Endothelial cell of umbilical vein (primary cell): ENCODE measurements around the gene WDFY3. TPM values are rescaled to one million over a fixed set of nuclear protein-coding genes. Genes with fewer than 3 reads are reported as not detected.

Experiments used
- BruUV-seq: library from RNA; stranded (reverse); fragments of 400-500 nt; replicated peaks from 2 replicates; lab custom pipeline; 2021; lab: Mats Ljungman, UMichigan
- CTCF ChIA-PET: fragments of 300-600, 350-600 bp; sonication (Branson Sonifier 250); formaldehyde crosslinking; loops from one replicate; lab custom pipeline; 2021; ENCODE audit warnings: antibody characterized with exemption, inconsistent platforms; lab: Charles Lee
- POLR2A ChIA-PET: fragments of 300-600, 350-600 bp; sonication (Branson Sonifier 250); formaldehyde crosslinking; loops from one replicate; lab custom pipeline; 2021; ENCODE audit warnings: antibody characterized with exemption, inconsistent platforms; lab: Charles Lee
- DNase-seq: peaks from one replicate; pipeline ENCODE4 v3.0.0-alpha.2; 2011; ENCODE audit warnings: low read depth, low spot score
- FAIRE-seq: peaks from 2 replicates; lab custom pipeline; 2011; peaks lifted over from hg19 to GRCh38; lab: Jason Lieb, UNC
- H2AFZ ChIP-seq: 2 replicates; pipeline ENCODE4 v1.6.0; 2012; ENCODE audit warnings: low read depth, low read length, control low read depth, inconsistent platforms
- H3K27ac ChIP-seq: 2 replicates; pipeline ENCODE4 v1.5.1; 2011; ENCODE audit warnings: low read depth, mild to moderate bottlenecking, control low read depth, low read length, moderate library complexity; ENCODE audit not compliant: insufficient read depth
- H3K27me3 ChIP-seq, 2 experiments: 2 replicates each; pipeline versions ENCODE4 v1.6.0 to v1.6.1; 2011; ENCODE audit warnings: low read length in 2 of 2, mixed read lengths in 1 of 2; ENCODE audit not compliant: control insufficient read depth in 2 of 2, insufficient read depth in 2 of 2
- H3K36me3 ChIP-seq, 2 experiments: 2 replicates in 1 of 2; 3 replicates in 1 of 2; pipeline ENCODE4 v1.5.1; 2011; ENCODE audit warnings: low read length in 2 of 2, mild to moderate bottlenecking in 1 of 2, moderate library complexity in 1 of 2; ENCODE audit not compliant: control insufficient read depth in 2 of 2, insufficient read depth in 2 of 2; ENCODE audit errors: extremely low read depth in 1 of 2
- H3K4me1 ChIP-seq: 3 replicates; pipeline ENCODE4 v1.5.1; 2011; ENCODE audit warnings: mild to moderate bottlenecking, low read length; ENCODE audit not compliant: control insufficient read depth, insufficient read depth; ENCODE audit errors: extremely low read depth
- H3K4me2 ChIP-seq: 2 replicates; pipeline ENCODE4 v1.6.1; 2011; ENCODE audit warnings: low read length, control low read depth, mixed read lengths; ENCODE audit not compliant: insufficient read depth
- H3K4me3 ChIP-seq, 3 experiments: fragments of 200-600 bp in 1 of 3; sonication (generic), shearing (Covaris generic) in 1 of 3; replicated peaks in 1 of 3; 2 replicates each; pipeline ENCODE4 v1.5.1; 2011 to 2016; ENCODE audit warnings: control low read depth in 3 of 3, low read length in 3 of 3, mild to moderate bottlenecking in 2 of 3, inconsistent platforms in 1 of 3, low read depth in 1 of 3, moderate library complexity in 1 of 3; ENCODE audit not compliant: insufficient read depth in 1 of 3
- H3K79me2 ChIP-seq: 2 replicates; pipeline ENCODE4 v1.6.0; 2012; ENCODE audit warnings: low read length, inconsistent platforms; ENCODE audit not compliant: control insufficient read depth, insufficient read depth
- H3K9ac ChIP-seq: replicated peaks from 2 replicates; pipeline ENCODE3; 2011; ENCODE audit warnings: low read length, control low read depth; ENCODE audit not compliant: insufficient read depth; ENCODE audit errors: extremely low read depth
- H3K9me1 ChIP-seq: replicated peaks from 3 replicates; pipeline ENCODE4 v1.6.0; 2011; ENCODE audit warnings: mild to moderate bottlenecking, low read length; ENCODE audit not compliant: control insufficient read depth, insufficient read depth; ENCODE audit errors: extremely low read depth
- H3K9me3 ChIP-seq: replicated peaks from 2 replicates; pipeline ENCODE4 v1.5.1; 2012; ENCODE audit warnings: low read length, inconsistent platforms; ENCODE audit not compliant: control insufficient read depth, insufficient read depth
- H4K20me1 ChIP-seq: replicated peaks from 2 replicates; pipeline ENCODE3; 2011; ENCODE audit warnings: mild to moderate bottlenecking, low read length; ENCODE audit not compliant: control insufficient read depth, insufficient read depth; ENCODE audit errors: extremely low read depth
- EZH2 ChIP-seq: IDR thresholded peaks from 2 replicates; pipeline ENCODE4 v1.6.1; 2012; ENCODE audit warnings: borderline replicate concordance, low read depth, mild to moderate bottlenecking, moderate library complexity, low read length, inconsistent platforms; ENCODE audit not compliant: severe bottlenecking
- FOS ChIP-seq: IDR thresholded peaks from 2 replicates; pipeline ENCODE4 v1.6.1; 2011; ENCODE audit warnings: mild to moderate bottlenecking, low read length, moderate library complexity, borderline replicate concordance; ENCODE audit not compliant: insufficient read depth
- JUN ChIP-seq: IDR thresholded peaks from 2 replicates; pipeline ENCODE4 v1.6.1; 2011; ENCODE audit warnings: borderline replicate concordance, low read depth; ENCODE audit not compliant: insufficient read length, insufficient read depth
- MYC ChIP-seq: IDR thresholded peaks from one replicate; pipeline ENCODE4 v1.6.1; 2011; ENCODE audit warnings: mild to moderate bottlenecking, low read depth, low read length
- POLR2A ChIP-seq: IDR thresholded peaks from 2 replicates; pipeline ENCODE4 v1.6.1; 2012; ENCODE audit warnings: low read depth, mild to moderate bottlenecking, control low read depth, low read length
- POLR2AphosphoS5 ChIP-seq: IDR thresholded peaks from 2 replicates; pipeline ENCODE4 v1.6.1; 2012; ENCODE audit warnings: low read depth, mild to moderate bottlenecking, control low read depth, low read length, moderate library complexity; ENCODE audit not compliant: insufficient read depth
- dilution Hi-C: fragments of 300-500 bp; cut with MboI; formaldehyde crosslinking; loops from one replicate; pipeline ENCODE4 v1.15.0; 2019; ENCODE audit warnings: low sequenced_read_pairs; ENCODE audit not compliant: extremely low pct_ligation_motif_present
- intact Hi-C: fragments of 100-400 bp; cut with micrococcal nuclease; formaldehyde crosslinking; loops from one replicate; pipeline ENCODE4 v1.10.0; 2022
- polyA plus RNA-seq, 4 experiments: library from polyadenylated mRNA; depleted of rRNA in 3 of 4; stranded (reverse) in 3 of 4; unstranded in 1 of 4; fragments of >200 nt; gene quantifications; 2 replicates each; pipeline versions ENCODE4 v1.2.1 to v1.2.3, GENCODE V29; 2011 to 2012; ENCODE audit warnings: missing spikeins in 1 of 4
- total RNA-seq: library from RNA; stranded (reverse); gene quantifications from 2 replicates; pipeline ENCODE4 v1.2.3, GENCODE V29; 2021
- TF ChIP-seq, protein P1 (sequence below): IDR thresholded peaks from 2 replicates; pipeline ENCODE4 v1.6.1; 2011; ENCODE audit not compliant: insufficient read depth, insufficient read length
- TF ChIP-seq, protein P2 (sequence below), 2 donors: IDR thresholded peaks; 1 replicate in 1 of 2; 2 replicates in 1 of 2; pipeline ENCODE4 v1.5.1; 2011; ENCODE audit warnings: low read length in 2 of 2, mild to moderate bottlenecking in 2 of 2, moderate library complexity in 2 of 2, control low read depth in 1 of 2, inconsistent platforms in 1 of 2, low read depth in 1 of 2; ENCODE audit not compliant: insufficient read depth in 1 of 2; ENCODE audit errors: extremely low read depth in 1 of 2

WDFY3 gene
- total and polyA plus RNA-seq, 2 donors (not counting 3 experiments of a cell fraction or from before 2014, with no cell fraction given) = 37.0 to 113 TPM

DNA sequence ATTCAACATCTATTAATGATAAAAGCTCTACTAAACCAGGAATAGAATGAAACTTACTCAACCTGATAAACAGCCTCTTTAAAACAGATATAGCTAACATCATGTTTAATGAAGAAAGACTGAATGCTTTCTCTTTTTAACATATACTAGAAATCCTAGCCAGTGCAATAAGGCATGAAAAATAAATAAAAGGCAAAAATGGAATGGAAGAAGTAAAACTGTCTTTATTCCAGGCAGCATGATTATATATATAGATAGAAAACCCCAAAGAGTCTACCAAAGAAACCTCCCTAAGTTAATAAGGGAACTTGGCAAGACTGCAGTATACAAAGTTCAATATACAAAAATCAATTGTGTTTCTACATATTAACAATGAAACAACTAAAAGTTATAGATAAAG lies 25.5 kb downstream of the WDFY3 start:
- Histone ChIP-seq H3K9me1 (no peaks in the 10 kb centered on the region), H3K9me3 (no peaks in the 10 kb centered on the region), H3K79me2 (peaks cover 81% of the 10 kb centered on the region), H4K20me1 (peaks cover 2% of the 10 kb centered on the region), H3K4me1 (peaks cover 28% of the 10 kb centered on the region), H3K27me3 (no peaks in the 10 kb centered on the region), H3K36me3 (no peaks in the 10 kb centered on the region), H2AFZ (no peak overlapping the region), H3K9ac (no peak overlapping the region), H3K4me2 (no peak overlapping the region), H3K4me3 (no peak overlapping the region), H3K27ac (no peak overlapping the region)
- dilution Hi-C loops (no loop called here), intact Hi-C loops (no loop called here)
- no peak for FAIRE-seq
- CTCF ChIA-PET = no interaction called here
- DNase-seq = no peak
- POLR2A ChIA-PET = no interaction called here
- TF ChIP-seq, protein P1, sequence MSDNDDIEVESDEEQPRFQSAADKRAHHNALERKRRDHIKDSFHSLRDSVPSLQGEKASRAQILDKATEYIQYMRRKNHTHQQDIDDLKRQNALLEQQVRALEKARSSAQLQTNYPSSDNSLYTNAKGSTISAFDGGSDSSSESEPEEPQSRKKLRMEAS = no peak
- TF ChIP-seq POLR2AphosphoS5 (no peak), MYC (no peak), JUN (no peak), POLR2A (no peak), FOS (no peak), EZH2 (no peak)
- TF ChIP-seq, protein P2, sequence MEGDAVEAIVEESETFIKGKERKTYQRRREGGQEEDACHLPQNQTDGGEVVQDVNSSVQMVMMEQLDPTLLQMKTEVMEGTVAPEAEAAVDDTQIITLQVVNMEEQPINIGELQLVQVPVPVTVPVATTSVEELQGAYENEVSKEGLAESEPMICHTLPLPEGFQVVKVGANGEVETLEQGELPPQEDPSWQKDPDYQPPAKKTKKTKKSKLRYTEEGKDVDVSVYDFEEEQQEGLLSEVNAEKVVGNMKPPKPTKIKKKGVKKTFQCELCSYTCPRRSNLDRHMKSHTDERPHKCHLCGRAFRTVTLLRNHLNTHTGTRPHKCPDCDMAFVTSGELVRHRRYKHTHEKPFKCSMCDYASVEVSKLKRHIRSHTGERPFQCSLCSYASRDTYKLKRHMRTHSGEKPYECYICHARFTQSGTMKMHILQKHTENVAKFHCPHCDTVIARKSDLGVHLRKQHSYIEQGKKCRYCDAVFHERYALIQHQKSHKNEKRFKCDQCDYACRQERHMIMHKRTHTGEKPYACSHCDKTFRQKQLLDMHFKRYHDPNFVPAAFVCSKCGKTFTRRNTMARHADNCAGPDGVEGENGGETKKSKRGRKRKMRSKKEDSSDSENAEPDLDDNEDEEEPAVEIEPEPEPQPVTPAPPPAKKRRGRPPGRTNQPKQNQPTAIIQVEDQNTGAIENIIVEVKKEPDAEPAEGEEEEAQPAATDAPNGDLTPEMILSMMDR (IDR thresholded peaks at IDR 0.05; ENCODE audit: extremely low read depth in 1 of 2, insufficient read depth in 1 of 2, low read depth in 1 of 2, low read length in 2 of 2) = no peak
- no TSS peak for BruUV-seq
